HFF-Myc (cell line): ENCODE data around the gene COX20.

Experiments used
- DNase-seq: peaks from one replicate; pipeline ENCODE4 v3.0.0-alpha.2; 2011; ENCODE audit warnings: low read depth; ENCODE audit errors: extremely low read depth
- H3K4me3 ChIP-seq: replicated peaks from 2 replicates; pipeline ENCODE4 v1.5.1; 2011; ENCODE audit warnings: low read depth, mild to moderate bottlenecking, control low read depth, low read length
- CTCF ChIP-seq: IDR thresholded peaks from 2 replicates; pipeline ENCODE4 v1.5.1; 2012; ENCODE audit warnings: mild to moderate bottlenecking, low read depth, low read length, control low read depth; ENCODE audit errors: missing control alignments

The COX20 gene

DNA sequence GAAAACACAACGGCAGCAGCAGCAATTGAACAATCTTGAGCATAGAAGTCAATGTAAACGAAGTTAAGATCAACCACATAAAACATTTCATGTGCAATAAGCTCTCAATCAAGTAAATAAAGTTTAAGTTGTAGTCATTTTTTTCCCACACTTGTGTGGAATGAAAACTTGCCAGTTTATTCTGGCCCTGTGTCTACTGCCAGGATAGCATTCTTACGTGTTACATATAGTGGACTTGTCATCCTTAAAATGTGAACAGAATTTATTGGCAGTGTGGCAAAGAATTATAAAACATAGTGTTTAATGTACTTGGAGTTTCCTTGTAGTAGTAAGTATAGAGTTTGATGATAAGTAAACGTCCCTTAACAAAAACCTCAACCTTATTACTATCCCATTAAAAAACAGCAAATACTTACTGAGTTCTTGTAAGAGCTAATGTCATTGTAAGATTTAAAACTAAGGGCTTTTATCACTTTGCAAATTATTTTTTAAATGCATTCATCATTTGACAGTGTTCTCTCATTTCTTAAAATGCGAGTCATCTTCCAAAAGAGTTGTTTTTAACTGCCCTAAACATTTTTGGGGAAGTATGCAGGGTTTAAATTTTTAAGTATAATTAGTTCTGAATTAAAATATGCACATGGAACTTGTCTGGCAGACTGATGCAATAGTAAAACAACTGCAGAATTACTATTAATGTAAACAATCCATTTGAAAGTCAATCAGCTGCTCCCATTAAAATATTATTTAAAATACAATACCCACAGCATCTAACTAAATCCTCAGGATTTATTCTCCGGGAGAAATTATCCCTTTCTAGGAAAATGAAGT is 7.9 kb downstream of the COX20 start:
- no peak overlapping the region for H3K4me3 ChIP-seq
- DNase-seq = no peak
- no peak for TF ChIP-seq CTCF

DNA sequence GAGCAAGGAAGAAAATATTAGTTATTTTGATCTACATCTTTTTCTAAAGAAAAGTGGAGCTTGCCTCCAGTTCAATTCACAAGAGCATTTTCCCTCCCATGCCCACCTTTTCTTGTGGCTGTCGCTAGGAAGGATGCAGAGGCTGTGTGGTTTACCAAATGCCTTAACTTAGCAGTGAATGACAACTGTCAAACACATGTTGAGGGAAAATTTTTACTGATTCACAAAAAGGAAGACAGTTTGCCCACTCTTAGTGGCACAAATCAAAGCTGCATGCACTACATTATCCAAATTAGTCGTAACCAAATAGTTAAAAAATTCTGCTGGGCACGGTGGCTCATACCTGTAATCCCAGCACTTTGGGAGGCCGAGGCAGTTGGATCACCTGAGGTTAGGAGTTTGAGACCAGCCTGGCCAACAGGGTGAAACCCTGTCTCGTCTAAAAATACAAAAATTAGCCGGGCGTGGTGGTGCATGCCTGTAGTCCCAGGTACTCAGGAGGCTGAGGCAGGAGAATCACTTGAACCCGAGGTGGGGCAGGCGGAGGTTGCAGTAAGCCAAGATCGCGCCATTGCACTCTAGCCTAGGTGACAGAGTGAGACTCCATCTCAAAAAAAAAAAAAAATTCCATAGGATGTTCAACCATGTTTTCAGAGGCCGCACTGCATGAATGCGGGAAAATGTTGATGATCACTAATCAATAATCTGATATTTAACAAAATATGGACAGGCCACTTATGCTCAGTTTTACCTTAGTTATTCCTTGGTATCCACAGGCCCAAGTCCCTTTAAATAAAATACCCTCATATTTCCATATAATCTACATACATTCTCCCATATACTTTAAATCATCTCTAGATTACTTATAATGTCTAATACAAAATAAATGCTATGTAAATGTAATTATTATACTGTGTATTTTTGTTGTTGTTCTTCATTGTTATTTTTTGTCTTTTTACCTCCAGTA is 9.0 kb downstream of the COX20 start:
- no peak for DNase-seq
- no peak for TF ChIP-seq CTCF
- no peak overlapping the region for H3K4me3 ChIP-seq

- TF ChIP-seq CTCF = no peak
- DNase-seq = no peak
- H3K4me3 ChIP-seq = no peak overlapping the region
These were observed 11.2 kb downstream of the COX20 start for GRCh38 chr1:244846653-244847052.

DNA sequence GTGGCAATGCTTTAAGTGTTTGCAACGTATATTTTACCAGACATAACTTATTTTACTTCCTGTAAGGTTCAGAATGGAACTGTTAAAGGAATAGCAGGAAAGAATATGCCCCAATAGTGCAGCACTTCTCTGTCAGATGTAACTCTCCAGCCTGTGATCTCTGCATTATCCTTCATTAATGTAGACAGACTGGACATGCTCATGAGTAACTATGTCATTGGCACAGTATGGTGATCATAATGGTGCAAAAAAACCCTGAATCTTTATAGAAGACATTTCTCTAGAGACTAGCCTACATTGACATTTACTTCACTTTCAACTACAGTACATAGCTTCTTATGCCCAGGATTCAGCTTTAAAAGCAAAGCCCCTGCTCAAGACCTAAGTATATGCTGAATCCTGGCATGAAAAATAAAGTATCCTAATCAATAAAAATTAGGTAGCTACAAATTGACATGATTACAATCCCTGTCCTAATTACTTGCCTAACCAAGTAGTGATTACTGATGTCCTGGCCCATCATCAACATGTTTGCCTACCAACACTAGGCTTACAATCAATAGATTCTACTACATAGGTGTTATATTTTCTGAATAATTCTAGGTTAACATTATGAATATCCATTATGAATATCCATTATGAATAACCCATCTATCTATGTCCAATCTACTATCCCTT is 13.9 kb downstream of the COX20 start:
- no peak for TF ChIP-seq CTCF
- DNase-seq = no peak

GRCh38 chr1:244850099-244850852 is 14.8 kb downstream of the COX20 start:
- no peak for DNase-seq
- H3K4me3 ChIP-seq = no peak overlapping the region
- no peak for TF ChIP-seq CTCF

More for the DNA sequence above, 13.9 kb downstream of the COX20 start:
- no peak overlapping the region for H3K4me3 ChIP-seq

DNA sequence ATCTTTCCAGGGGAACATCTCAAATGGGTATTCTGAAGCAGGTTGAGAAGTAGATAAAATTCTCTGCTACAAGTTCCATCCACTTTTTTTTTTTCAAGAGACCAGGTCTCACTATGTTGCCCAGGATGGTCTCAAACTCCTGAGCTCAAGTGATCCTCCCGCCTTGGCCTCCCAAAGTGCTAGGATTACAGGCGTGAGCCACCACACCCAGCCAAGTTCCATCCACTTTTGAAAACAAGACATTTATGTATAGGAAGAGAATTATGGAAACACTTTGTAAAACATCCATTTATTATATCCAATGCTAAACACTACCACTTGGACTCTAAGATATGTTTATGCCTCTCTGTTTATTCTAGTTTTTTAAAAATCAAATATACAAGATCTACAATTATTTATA is 15.4 kb downstream of the COX20 start:
- no peak for DNase-seq
- no peak overlapping the region for H3K4me3 ChIP-seq
- no peak for TF ChIP-seq CTCF
